Esophagus muscularis mucosa (tissue), 4 donors: ENCODE data around the gene NSMF. TPM values are rescaled to one million over a fixed set of nuclear protein-coding genes. Genes with fewer than 3 reads are reported as not detected.

Experiments
- DNase-seq: peaks from one replicate; pipeline ENCODE4 v3.0.0-alpha.2; 2017; ENCODE audit errors: extremely low spot score
- H3K27ac ChIP-seq, 4 donors: fragments of 200-600 bp; sonication (generic); replicated peaks in 1 of 4; 1 replicate in 3 of 4; 2 replicates in 1 of 4; pipeline ENCODE4 v1.5.1; 2016 to 2019; ENCODE audit warnings: mild to moderate bottlenecking in 1 of 4
- H3K27me3 ChIP-seq, 4 donors: fragments of 200-600 bp; sonication (generic); one replicate each; pipeline versions ENCODE4 v1.5.1 to v1.6.0; 2016 to 2019
- H3K36me3 ChIP-seq, 4 donors: fragments of 200-600 bp; sonication (generic); one replicate each; pipeline ENCODE4 v1.5.1; 2016 to 2019
- H3K4me1 ChIP-seq, 4 donors: fragments of 200-600 bp; sonication (generic); one replicate each; pipeline ENCODE4 v1.5.1; 2016 to 2019
- H3K4me3 ChIP-seq, 4 donors: fragments of 200-600 bp; sonication (generic); 1 replicate in 2 of 4; 2 replicates in 2 of 4; pipeline ENCODE4 v1.5.1; 2016 to 2019; ENCODE audit warnings: mild to moderate bottlenecking in 4 of 4, moderate library complexity in 1 of 4
- H3K9me3 ChIP-seq, 4 donors: fragments of 200-600 bp; sonication (generic); 1 replicate in 3 of 4; 2 replicates in 1 of 4; pipeline ENCODE4 v1.5.1; 2016 to 2019
- CTCF ChIP-seq, 3 experiments: fragments of 200-600 bp in 2 of 3; fragments of 450-650 bp in 1 of 3; sonication (generic) in 2 of 3; IDR thresholded peaks; one replicate each; pipeline ENCODE4 v1.5.1; 2017 to 2019; ENCODE audit warnings: antibody characterized with exemption in 3 of 3, mild to moderate bottlenecking in 2 of 3, moderate library complexity in 1 of 3
- EP300 ChIP-seq: sonication (generic); formaldehyde crosslinking; IDR thresholded peaks from one replicate; pipeline ENCODE4 v1.6.1; 2017; ENCODE audit warnings: antibody characterized with exemption
- POLR2A ChIP-seq: fragments of 450-650 bp; IDR thresholded peaks from one replicate; pipeline ENCODE4 v1.6.1; 2017; ENCODE audit warnings: antibody characterized with exemption, moderate library complexity, mild to moderate bottlenecking, low read depth
- POLR2AphosphoS5 ChIP-seq, 2 donors: sonication (generic); formaldehyde crosslinking; IDR thresholded peaks; one replicate each; pipeline ENCODE4 v1.6.1; 2017; ENCODE audit warnings: antibody characterized with exemption in 2 of 2
- WGBS: methylation state at CpG from one replicate; pipeline ENCODE4 v1.1.5; 2018; 5-methylcytosine and 5-hydroxymethylcytosine counted together
- intact Hi-C: fragments of 100-400 bp; cut with DNase I; formaldehyde crosslinking; loops from one replicate; pipeline ENCODE4 v1.15.1; 2023
- total RNA-seq, 4 donors: library from RNA; depleted of rRNA; stranded (reverse); fragments of >200 nt; gene quantifications; one replicate each; pipeline versions ENCODE4 v1.1.0 to v1.2.1, GENCODE V29; 2016

Gene NSMF
- total RNA-seq, 4 donors from 2014 or later, result 41.9 to 71.0 (median 58.9) TPM

- TF ChIP-seq CTCF (IDR thresholded peaks at IDR 0.05) (no peak), POLR2A (no peak), EP300 (no peak), POLR2AphosphoS5 (IDR thresholded peaks at IDR 0.05) (no peak)
- H3K27me3 ChIP-seq, result no peaks in the 10 kb centered on the region
- no peak overlapping the region for H3K4me3 ChIP-seq
- DNase-seq, result no peak
- H3K36me3 ChIP-seq, result peaks cover 0 to 16% (median 4%) of the 10 kb centered on the region in 4 donors
- H3K9me3 ChIP-seq, result peaks cover 0 to 19% (median 14%) of the 10 kb centered on the region in 4 donors
- H3K4me1 ChIP-seq, result peaks cover 0 to 15% (median 10%) of the 10 kb centered on the region in 4 donors
- H3K27ac ChIP-seq, result no peak overlapping the region
- 79% methylated on average over 10 of the region's 11 CpGs for WGBS
- intact Hi-C loops, result no loop called here
Measured at GRCh38 chr9:137478613-137478961, 19.5 kb upstream of the NSMF start.

- no peak for DNase-seq
- intact Hi-C loops, result no loop called here
- Histone ChIP-seq H3K27me3 (no peaks in the 10 kb centered on the region), H3K9me3 (peaks cover 0 to 19% (median 14%) of the 10 kb centered on the region in 4 donors), H3K27ac (no peak overlapping the region), H3K36me3 (peaks cover 0 to 16% (median 4%) of the 10 kb centered on the region in 4 donors), H3K4me1 (peaks cover 0 to 15% (median 10%) of the 10 kb centered on the region in 4 donors), H3K4me3 (no peak overlapping the region)
- TF ChIP-seq POLR2AphosphoS5 (IDR thresholded peaks at IDR 0.05) (no peak), CTCF (IDR thresholded peaks at IDR 0.05) (no peak), EP300 (no peak), POLR2A (no peak)
- 82% methylated on average over 10 of the region's 29 CpGs for WGBS
Measured at GRCh38 chr9:137477778-137478612, 18.9 kb upstream of the NSMF start.

- no peak for DNase-seq
- H3K27ac ChIP-seq, result no peak overlapping the region
- 95% methylated on average over 6 of the region's 11 CpGs for WGBS
- H3K36me3 ChIP-seq, result peaks cover 0 to 16% (median 4%) of the 10 kb centered on the region in 4 donors
- H3K27me3 ChIP-seq, result no peaks in the 10 kb centered on the region
- H3K9me3 ChIP-seq, result peaks cover 0 to 19% (median 14%) of the 10 kb centered on the region in 4 donors
- TF ChIP-seq EP300 (no peak), POLR2A (no peak), POLR2AphosphoS5 (IDR thresholded peaks at IDR 0.05) (no peak), CTCF (IDR thresholded peaks at IDR 0.05) (no peak)
- peaks cover 0 to 6% (median 2%) of the 10 kb centered on the region in 4 donors for H3K4me1 ChIP-seq
- intact Hi-C loops, result no loop called here
- H3K4me3 ChIP-seq, result no peak overlapping the region
Measured at GRCh38 chr9:137476856-137477255, 17.7 kb upstream of the NSMF start.

GRCh38 chr9:137475666-137476065, 16.5 kb upstream of the NSMF start:
- no peak overlapping the region for H3K4me3 ChIP-seq
- H3K27ac ChIP-seq, result no peak overlapping the region
- no peaks in the 10 kb centered on the region for H3K27me3 ChIP-seq
- WGBS, result 88% methylated on average over 3 of the region's 3 CpGs
- no peak for DNase-seq
- H3K9me3 ChIP-seq, result peaks cover 0 to 19% (median 14%) of the 10 kb centered on the region in 4 donors
- H3K36me3 ChIP-seq, result peaks cover 0 to 16% (median 4%) of the 10 kb centered on the region in 4 donors
- H3K4me1 ChIP-seq, result no peaks in the 10 kb centered on the region
- intact Hi-C loops, result no loop called here
- TF ChIP-seq CTCF (IDR thresholded peaks at IDR 0.05), result no peak
- no peak for TF ChIP-seq EP300
- no peak for TF ChIP-seq POLR2AphosphoS5 (IDR thresholded peaks at IDR 0.05)
- no peak for TF ChIP-seq POLR2A
